ENCODE results near the gene DMTF1.
"Not testable (repeated sequence)": the region's sequence is repeated elsewhere in the genome, so short reads cannot be mapped to it uniquely, and the experiment has no call there.

DMTF1 gene

DNA sequence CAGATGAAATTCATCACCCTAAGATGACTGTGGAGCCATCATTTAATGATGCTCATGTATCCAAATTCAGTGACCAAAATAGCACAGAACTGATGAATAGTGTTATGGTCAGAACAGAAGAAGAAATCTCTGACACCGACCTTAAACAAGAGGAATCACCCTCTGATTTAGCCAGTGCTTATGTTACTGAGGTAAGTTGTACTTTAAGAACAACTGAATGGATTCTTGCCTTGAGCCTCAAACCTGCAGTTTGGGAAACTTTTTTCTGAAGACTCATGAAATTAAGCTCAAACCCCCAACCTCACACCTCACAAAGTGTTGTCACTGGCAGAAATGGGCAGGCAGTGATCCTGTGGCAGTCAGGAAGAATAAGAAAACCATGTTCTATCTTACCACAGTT lies 41.7 kb downstream of the DMTF1 start:
- in situ Hi-C loops (cut with MboI; ENCODE audit: low sequenced_read_pairs) = no loop called here

DNA sequence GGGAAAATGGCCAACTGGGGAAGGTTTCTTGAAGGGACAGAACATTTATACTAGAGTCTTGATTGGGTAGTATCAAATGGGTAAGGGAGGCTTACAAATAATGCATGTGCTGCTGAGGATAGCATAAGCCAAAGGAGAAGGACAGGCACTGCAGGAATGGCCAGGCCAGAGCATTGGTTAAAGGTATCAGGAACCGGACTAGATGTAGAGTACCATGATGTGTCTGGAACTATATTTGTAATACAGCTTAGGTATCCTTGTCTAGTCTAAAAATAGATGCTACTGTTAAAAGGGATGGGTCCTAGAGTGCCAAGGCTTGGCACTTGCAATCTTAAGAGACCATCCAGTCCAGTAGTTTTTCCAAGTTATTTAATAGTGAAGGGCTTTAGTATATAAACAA lies 47.0 kb downstream of the DMTF1 start:
- in situ Hi-C loops (cut with MboI; ENCODE audit: low sequenced_read_pairs) = no loop called here

DNA sequence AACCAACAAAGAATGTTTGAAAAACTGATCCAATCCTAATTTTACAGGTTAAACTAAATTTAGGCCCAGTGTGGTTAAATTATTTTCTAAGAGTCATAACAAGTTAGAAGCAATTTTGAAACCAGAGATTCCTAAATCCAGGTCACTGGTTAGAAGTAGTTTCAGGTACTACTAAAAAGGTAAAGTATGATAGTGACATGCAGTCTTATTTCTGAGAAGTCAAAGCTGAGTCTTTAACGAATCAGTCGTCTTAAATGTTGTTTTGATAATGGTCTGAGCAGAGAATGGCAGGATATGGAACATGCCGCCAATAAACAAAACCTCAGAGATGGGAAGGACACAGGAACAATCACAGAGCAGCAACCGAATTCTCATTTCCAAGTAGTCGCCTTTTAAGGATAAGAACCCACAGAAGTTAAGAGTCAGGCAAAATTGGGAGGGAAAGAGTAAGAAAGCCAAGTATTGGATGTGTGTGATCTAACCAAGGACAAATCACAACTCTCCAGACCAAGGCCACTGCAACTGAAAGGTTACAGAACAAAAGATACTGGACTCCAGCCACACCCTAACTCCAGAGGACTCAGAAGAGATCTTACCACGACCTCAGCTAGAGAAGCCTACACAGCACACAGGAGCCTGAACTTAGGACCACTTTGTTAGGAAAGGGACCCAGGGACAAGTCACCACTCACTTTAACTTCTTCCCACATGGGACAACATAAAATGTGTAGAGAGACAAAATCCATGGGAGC lies 47.6 kb downstream of the DMTF1 start:
- in situ Hi-C loops (cut with MboI; ENCODE audit: low sequenced_read_pairs) = no loop called here

DNA sequence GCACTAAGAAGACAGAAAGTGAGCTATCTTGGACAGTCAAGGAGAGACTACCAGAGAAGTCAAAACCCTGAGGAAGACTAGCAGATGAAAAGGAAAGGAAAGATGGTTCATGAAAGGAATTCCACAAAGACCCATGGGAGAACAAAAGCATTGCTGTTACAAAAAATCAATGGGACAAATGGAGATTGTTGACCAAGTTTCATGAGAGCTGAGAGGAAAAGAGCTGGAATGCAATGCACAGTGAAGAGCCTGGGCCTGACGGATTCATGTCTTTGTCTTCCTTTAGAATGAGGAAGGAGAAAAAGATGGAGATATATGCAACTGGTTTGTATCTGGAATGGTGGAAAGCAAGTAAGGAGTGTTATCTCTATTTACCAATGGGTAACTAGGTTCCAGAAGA lies 50.0 kb downstream of the DMTF1 start:
- in situ Hi-C loops (cut with MboI; ENCODE audit: low sequenced_read_pairs) = no loop called here

DNA sequence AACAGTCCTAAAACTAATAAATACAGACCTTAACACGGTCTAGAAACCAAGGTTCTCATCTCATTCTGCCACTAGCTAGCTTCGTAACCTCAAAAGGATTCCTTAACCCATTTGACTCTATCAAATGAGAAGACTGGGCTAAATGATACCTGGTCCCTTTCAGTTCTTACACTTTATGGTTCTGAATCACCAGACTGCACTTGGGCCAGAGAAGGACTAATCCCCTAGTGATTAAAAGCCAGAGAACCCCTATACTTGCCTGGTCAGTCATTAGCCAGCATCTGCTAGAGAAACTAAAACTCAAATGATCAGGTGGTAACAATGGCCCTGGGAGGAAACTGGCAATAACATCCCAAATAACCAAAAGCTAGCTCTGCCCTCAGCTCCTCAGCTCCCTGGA lies 50.5 kb downstream of the DMTF1 start:
- in situ Hi-C loops (cut with MboI; ENCODE audit: low sequenced_read_pairs) = no loop called here

DNA sequence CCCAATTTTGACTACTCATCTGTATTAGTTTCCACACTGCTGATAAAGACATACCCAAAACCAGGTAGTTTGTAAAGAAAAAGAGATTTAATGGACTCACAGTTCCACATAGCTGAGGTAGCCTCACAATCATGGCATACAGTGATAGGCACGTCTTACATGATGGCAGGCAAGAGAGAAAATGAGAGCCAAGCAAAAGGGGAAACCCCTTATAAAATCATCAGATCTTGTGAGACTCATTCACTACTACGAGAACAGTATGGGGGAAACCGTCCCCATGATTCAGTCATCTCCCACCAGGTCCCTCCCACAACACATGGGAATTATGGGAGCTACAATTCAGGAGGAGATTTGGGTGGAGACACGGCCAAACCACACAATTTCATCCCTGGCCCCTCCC lies 51.7 kb downstream of the DMTF1 start:
- in situ Hi-C loops (cut with MboI; ENCODE audit: low sequenced_read_pairs) = not testable (repeated sequence)

DNA sequence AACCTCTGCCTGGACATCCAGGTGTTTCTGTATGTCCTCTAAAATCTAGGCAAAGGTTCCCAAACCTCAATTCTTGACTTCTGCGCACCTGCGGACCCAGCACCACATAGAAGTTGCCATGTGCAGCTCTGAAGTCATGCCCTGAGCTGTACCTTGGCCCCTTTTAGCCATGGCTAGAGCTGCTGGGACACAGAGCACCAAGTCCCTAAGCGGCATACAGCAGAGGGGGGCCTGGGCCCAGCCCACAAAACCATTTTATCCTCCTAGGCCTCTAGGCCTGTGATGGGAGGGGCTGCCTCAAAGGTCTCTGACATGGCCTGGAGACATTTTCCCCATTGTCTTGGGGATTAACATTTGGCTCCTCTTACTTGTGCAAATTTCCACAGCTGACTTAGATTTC lies 52.7 kb downstream of the DMTF1 start:
- in situ Hi-C loops (cut with MboI; ENCODE audit: low sequenced_read_pairs) = no loop called here

DNA sequence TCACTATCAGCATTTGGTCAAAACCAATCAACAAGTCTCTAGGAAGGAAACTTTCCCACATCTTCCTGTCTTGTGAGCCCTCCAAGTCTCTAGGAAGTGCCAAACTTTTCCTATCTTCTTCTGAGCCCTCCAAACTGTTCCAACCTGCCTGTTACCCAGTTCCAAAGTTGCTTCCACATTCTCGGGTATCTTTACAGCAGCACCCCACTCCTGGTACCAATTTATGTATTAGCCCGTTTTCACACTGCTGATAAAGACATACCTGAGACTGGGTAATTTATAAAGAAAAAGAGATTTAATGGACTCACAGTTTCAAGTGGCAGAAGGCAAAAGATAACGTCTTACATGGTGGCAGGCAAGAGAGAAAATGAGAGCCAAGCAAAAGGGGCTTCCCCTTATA lies 53.4 kb downstream of the DMTF1 start:
- in situ Hi-C loops (cut with MboI; ENCODE audit: low sequenced_read_pairs) = not testable (repeated sequence)

DNA sequence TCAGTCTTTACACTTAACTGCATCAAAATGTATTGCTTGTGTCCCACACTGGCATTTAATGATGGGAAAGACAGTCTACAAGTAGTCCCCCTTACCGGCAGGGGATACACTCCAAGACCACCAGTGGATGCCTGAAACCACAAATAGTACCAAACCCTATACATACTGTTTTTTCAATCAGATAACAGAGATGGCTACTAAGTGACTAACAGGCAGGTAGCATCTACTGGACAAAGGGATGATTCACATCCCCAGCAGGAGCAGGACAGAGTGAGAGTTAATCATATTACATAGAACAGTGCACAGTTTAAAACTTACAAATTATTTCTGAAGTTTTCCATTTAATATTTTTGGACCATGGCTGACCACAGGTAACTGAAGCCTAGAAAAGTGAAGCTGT lies 54.1 kb downstream of the DMTF1 start:
- in situ Hi-C loops (cut with MboI; ENCODE audit: low sequenced_read_pairs) = no loop called here

DNA sequence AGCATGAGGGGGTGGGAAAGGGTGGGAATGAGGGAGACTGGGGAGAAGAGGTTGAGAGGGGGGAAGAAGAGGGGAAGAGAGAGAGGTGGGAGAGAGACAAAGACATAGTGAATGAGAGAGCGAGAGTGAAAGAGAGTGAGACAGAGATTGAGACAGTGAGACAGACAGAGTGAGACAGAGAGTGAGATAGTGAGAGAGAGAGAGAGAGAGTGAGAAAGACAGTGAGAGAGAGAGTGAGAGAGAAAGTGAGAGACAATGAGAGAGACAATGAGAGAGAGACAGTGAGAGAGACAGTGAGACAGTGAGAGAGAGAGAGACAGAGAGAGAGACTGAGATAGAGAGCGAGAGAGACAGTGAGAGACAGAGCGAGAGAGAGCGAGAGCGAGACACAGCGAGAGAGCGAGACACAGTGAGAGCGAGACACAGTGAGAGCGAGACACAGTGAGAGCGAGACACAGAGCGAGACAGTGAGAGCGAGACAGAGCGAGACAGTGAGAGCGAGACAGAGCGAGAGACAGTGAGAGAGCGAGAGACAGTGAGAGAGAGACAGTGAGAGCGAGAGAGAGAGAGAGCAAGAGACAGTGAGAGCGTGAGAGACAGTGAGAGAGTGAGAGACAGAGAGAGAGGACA lies 57.2 kb downstream of the DMTF1 start:
- in situ Hi-C loops (cut with MboI; ENCODE audit: low sequenced_read_pairs) = no loop called here

DNA sequence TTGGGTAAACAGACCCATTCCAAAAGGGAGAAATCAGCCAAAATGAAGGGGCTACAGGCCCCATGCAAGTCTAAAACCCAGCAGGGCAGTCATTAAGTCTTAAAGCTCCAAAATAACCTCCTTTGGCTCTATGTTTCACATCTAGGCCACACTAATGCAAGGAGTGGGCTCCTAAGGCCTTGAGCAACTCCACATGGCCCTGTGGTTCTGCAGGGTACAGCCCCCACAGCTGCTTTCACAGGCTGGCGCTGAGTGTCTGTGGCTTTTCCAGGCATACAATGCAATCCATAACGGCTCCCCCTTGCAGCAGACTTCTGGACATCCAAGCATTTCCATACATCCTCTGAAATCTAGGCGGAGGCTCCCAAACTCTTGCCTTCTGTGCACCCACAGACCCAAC lies 58.3 kb downstream of the DMTF1 start:
- in situ Hi-C loops (cut with MboI; ENCODE audit: low sequenced_read_pairs) = no loop called here

DNA sequence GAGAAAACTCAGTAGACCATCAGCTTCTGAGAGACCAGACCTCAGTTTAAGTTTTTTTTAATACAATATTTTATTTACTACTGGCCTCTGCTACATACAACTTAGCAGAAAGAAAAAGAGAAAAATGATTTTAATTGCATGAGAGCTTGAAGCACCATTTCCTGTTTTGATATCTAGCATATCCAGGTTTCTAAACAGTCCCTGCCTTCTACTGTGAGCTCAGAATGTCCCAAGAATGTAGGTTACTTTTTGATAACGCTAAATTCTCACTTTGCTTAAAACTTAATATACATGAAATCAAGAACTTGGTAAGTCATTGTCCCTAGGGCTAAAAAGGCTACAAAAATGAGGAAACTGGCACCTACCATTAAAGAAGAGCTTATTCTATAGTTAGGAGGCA lies 60.2 kb downstream of the DMTF1 start:
- in situ Hi-C loops (cut with MboI; ENCODE audit: low sequenced_read_pairs) = no loop called here

DNA sequence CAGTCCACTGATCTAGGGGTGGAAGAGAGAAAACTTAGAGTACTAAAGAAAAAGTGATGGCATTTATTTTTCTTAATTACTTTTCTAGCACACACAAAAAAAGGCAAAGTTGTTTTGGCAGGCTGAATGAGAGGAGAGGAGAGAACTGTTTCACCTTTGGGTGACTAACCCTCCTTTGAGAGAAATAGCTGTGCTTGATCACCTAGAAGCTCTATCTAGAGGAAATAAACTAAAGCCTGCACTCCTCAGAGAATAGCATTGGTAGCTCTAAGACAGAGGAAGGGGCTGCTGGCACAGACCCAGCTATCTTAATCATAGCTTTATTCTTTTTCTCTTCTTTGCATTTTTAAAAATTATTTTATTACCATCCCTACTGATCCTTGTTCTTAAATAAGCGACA lies 61.0 kb downstream of the DMTF1 start:
- in situ Hi-C loops (cut with MboI; ENCODE audit: low sequenced_read_pairs) = no loop called here

DNA sequence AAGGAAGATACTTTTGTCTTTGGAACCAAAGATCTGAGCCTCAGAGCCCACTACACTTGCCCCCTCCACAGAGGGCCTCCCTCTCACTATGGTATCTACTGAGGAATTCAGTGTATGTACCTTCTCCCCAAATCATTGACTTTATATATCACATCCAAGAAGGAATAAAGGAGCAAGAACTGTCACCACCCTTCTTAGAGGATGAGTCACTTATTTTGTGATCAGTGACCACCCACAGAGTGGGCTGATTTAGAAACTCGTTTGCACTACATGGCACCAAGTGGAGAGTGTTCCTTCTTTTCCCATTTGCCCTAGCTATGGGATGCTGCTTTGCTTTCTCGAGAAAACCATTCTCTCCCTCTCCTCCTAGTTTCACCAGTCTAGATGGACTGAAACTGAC lies 61.6 kb downstream of the DMTF1 start:
- in situ Hi-C loops (cut with MboI; ENCODE audit: low sequenced_read_pairs) = no loop called here

DNA sequence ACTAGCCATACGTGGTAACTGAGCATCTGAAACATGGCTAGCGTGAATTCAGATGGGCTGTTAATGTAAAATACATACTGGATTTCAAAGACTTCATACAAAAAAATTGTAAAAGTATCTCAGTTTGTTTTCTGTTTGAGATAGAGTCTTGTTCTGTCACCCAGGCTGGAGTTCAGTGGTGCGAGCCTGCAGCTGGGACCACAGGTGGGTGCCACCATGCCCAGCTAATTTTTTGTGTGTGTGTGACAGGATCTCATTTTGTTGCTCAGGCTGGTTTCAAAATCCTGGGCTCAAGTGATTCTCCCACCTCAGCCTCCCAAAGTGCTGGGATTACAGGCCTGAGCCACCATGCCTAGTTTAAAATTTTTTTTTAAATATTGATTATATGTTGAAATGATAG lies 62.8 kb downstream of the DMTF1 start:
- in situ Hi-C loops (cut with MboI; ENCODE audit: low sequenced_read_pairs) = no loop called here

DNA sequence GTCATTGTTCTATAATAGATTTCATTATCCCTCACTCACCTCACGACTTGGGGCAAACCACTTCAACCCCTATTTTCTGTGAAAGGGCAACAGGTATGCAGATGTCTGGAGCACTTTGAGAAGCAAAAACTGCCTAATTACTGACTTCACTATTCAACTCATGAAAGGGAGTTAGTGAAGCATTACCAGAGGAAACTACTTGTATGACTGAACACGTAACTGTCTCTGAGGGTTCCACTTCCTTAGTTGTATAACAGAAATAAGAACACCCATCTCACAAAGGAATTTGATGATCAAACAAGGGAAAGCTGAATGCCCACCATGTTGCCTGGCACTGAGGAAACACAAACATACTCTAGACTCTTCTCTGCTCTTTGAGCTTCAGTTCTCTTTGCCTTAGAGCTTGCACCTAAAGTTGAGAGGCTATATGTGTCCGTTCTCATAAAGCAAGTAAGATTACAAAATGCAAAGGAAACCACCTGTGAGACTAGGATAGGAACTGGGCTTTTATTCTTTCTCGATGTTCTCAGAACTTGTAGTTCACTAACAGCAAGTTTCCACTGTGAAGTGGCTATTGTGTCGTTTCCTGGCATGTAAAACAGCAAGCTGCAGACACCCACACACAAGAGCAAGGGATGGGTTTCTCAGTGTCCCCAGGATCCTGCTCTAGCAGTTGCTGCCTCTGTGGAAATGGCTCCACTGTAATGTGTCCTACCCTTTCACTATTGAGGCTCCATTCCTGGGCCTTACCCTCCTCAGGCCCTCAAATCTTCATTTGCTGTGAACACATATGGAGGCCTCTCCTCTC lies 64.7 kb downstream of the DMTF1 start:
- in situ Hi-C loops (cut with MboI; ENCODE audit: low sequenced_read_pairs) = no loop called here

DNA sequence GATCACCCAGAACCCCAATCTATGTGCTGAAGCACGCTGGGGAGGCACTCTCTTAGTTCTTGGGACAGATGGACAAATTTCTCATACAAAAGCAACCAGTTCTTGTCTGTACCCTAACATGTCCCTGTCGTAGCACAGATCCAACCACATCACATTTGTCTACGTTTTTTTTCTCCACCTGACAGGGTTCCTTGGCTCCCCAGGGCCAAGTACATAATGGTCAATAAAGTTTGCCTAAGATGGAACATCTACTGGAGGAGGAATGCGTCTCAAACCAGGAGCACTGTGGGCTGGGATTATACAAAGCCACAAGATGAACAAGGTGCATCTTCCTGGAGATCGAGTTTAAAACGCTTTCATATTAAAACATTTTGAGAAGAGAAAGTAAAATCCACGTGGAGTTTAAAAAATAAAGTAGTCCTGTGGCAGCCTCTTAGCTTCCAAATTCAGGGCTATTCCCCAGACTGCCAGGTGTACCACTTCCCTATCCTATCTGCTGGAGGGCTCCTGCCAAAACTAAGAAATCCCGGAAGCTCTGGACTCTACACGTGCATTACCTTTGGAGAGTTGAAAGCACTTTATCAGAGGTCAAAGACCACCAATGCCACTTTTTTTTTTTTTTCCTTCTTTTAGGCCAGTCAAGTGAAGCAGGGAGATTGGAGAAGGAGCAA lies 65.9 kb downstream of the DMTF1 start:
- in situ Hi-C loops (cut with MboI; ENCODE audit: low sequenced_read_pairs) = no loop called here

DNA sequence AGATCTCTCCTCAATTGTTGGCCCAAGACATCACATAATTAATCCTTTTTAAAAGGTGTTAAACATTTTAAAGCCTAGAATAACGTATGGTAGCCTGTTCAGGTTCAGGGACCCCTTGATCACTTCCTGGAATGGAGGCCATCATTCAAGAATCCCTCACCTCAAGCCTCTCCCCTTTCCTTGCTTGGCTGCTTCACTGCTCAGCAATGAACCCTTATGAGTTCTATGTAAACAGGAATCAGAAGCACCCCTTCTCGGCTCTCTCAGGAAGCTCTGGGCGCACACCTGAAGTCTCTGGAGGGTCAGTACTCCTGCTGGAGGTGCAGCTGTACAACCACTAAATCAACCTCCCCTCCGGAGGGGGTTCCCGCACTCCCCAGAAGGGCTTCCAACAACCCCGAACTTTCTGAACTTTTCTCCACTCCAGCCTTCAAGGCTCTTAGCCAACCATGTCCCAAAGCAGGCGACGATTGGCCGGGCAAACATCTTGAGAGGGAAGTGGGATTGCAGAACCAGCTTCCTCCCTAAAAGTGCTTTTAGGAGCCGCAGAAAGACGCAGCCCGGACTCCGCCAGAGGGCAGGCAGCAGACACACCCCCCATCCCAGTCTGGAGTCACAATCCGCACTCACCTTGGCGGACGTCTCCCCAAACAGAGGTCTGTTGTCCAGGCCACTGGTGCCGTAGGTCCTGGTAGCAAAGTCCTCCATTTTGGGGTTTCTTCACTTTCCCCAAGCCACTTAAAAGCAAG lies 66.7 kb downstream of the DMTF1 start:
- in situ Hi-C loops (cut with MboI; ENCODE audit: low sequenced_read_pairs) = no loop called here

DNA sequence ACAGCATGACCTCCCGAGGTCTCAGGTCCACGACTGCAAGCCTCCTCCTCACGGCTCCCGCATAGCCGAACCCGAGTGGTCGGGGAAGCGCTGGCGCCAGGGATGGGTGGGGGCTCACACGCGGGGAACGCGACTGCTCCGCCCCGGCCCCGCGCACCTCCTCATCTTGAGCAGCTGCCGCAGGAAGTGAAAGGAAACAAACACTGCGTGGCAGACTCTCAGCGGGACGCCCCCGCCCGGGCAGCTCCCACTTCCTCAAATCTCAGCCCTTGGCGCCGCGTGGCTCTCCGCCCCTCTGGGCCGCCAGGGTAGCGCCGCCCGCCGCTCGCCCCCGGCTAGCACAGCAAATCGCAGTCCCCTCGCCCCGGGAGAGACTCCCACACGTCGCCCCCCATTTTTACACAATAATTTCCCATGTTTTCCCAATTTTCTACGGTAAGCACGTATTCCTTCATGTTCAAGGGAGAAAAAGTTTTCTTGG lies 67.3 kb downstream of the DMTF1 start, which contains the start of gene TMEM243:
Gene TMEM243, minus strand, starts transcription at position 188 of the 481 bp plus-strand sequence. CDS start 229 bp downstream, outside the sequence.
- in situ Hi-C loops (cut with MboI; ENCODE audit: low sequenced_read_pairs) = no loop called here

DNA sequence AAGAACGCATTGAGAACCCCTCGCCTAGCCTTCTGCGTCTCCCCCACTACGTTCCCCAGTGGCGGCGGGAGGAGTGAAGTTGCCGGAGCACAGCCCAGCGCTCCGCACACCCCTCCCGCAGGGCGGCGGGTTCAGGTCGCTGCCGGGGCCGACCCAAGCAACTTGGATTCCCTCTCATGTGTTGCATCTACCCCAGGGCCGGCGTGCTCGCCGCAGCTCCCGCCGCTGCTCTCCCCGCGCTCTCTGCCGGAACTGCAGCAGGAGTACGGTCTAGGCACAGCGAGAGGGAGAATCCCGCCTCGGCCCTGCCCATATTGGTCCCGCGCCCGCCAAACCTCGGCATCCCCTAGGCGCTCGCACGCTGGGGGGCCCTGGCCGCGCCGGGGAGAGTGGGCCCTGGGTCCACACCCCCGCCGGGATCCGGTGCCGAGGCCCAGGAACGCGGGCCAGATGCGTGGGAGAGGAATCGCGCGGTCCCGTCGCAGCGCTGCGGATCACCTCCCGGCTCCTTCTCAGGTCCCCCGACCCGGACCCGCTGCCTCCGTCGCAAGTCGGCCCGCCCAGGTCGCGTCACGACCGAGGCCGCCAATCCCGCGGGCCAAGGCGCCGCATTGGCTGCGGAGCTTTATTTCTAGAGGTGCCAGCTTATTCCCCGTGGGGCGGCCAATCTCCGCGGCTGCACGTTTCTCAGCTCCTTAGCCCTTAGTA lies 67.9 kb downstream of the DMTF1 start:
- in situ Hi-C loops (cut with MboI; ENCODE audit: low sequenced_read_pairs) = no loop called here
